Gastroesophageal sphincter (tissue), 3 donors: ENCODE measurements around the gene C6orf141.

Source experiments
- POLR2A ChIP-seq, 2 donors: fragments of 450-650 bp; IDR thresholded peaks; one replicate each; pipeline ENCODE4 v1.6.1; 2017; ENCODE audit warnings: antibody characterized with exemption in 2 of 2, mild to moderate bottlenecking in 2 of 2, moderate library complexity in 1 of 2
- POLR2AphosphoS5 ChIP-seq: sonication (generic); formaldehyde crosslinking; IDR thresholded peaks from one replicate; pipeline ENCODE4 v1.6.1; 2017; ENCODE audit warnings: antibody characterized with exemption
- TF ChIP-seq, protein P1 (sequence below), 4 experiments: fragments of 200-600 bp in 2 of 4; fragments of 450-650 bp in 2 of 4; sonication (generic) in 1 of 4; IDR thresholded peaks; one replicate each; pipeline ENCODE4 v1.5.1; 2017 to 2019; ENCODE audit warnings: antibody characterized with exemption in 4 of 4, mild to moderate bottlenecking in 2 of 4, moderate library complexity in 2 of 4

DNA sequence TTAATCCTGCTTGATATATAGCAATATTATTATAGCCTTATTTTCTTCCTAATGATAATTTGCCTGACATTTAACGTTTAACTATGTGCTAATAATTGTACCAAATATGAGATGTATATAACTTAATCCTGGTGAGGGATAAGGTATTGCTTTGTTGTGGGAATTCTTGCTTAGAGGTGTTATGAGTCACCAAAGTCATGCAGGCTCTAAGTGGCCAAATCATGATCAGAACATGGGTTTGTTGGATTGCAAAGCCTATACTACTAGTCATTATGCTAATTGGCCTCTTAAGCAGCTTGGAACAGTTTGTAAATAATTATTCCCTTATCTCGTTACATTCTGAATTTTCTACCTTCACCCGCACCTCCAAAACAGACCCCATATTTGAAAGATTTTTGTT, 21.9 kb upstream of the C6orf141 start:
- TF ChIP-seq POLR2A (IDR thresholded peaks at IDR 0.05): no peak
- TF ChIP-seq POLR2AphosphoS5: no peak
- TF ChIP-seq, protein P1, sequence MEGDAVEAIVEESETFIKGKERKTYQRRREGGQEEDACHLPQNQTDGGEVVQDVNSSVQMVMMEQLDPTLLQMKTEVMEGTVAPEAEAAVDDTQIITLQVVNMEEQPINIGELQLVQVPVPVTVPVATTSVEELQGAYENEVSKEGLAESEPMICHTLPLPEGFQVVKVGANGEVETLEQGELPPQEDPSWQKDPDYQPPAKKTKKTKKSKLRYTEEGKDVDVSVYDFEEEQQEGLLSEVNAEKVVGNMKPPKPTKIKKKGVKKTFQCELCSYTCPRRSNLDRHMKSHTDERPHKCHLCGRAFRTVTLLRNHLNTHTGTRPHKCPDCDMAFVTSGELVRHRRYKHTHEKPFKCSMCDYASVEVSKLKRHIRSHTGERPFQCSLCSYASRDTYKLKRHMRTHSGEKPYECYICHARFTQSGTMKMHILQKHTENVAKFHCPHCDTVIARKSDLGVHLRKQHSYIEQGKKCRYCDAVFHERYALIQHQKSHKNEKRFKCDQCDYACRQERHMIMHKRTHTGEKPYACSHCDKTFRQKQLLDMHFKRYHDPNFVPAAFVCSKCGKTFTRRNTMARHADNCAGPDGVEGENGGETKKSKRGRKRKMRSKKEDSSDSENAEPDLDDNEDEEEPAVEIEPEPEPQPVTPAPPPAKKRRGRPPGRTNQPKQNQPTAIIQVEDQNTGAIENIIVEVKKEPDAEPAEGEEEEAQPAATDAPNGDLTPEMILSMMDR (IDR thresholded peaks at IDR 0.05): no peak
